IMR-90 (cell line): ENCODE results near the gene DYNC1H1. TPM values are rescaled to one million over a fixed set of nuclear protein-coding genes. Genes with fewer than 3 reads are reported as not detected.

Source experiments
- ATAC-seq: fragments of 200-7000 bp; cut with Tn5 transposase; 2 replicates; pipeline ENCODE4 v1.9.1; 2020; ENCODE audit warnings: low read depth, mild to moderate bottlenecking, moderate library complexity
- BruUV-seq: library from RNA; stranded (reverse); fragments of 400-500 nt; replicated peaks from 2 replicates; lab custom pipeline; 2021; lab: Mats Ljungman, UMichigan
- CTCF ChIA-PET: fragments of 300-600 bp; formaldehyde crosslinking; extraction: SDS; loops from one replicate; lab custom pipeline; 2021; ENCODE audit warnings: antibody characterized with exemption; lab: Yijun Ruan, JAX
- POLR2A ChIA-PET: fragments of 300-600 bp; sonication (Branson Sonifier 250); formaldehyde crosslinking; loops from one replicate; lab custom pipeline; 2022; ENCODE audit warnings: antibody characterized with exemption; ENCODE audit not compliant: unreplicated experiment; lab: Charles Lee
- DNase-seq: peaks from one replicate; pipeline ENCODE4 v3.0.0; 2013
- H2AFZ ChIP-seq: replicated peaks from 2 replicates; pipeline ENCODE3; 2013; ENCODE audit warnings: low read length, mild to moderate bottlenecking; ENCODE audit not compliant: poor library complexity
- H2AK5ac ChIP-seq: 2 replicates; pipeline ENCODE4 v1.6.1; 2013; ENCODE audit warnings: low read depth, low read length, inconsistent platforms
- H2AK9ac ChIP-seq: replicated peaks from 2 replicates; pipeline ENCODE3; 2013; ENCODE audit warnings: mild to moderate bottlenecking, low read depth, low read length, moderate library complexity; ENCODE audit not compliant: poor library complexity
- H2BK120ac ChIP-seq: 2 replicates; pipeline ENCODE4 v1.6.1; 2013; ENCODE audit warnings: low read depth, low read length, inconsistent platforms
- H2BK15ac ChIP-seq: 3 replicates; pipeline ENCODE4 v1.6.1; 2013; ENCODE audit warnings: low read depth, low read length, inconsistent platforms
- H2BK20ac ChIP-seq: 2 replicates; pipeline ENCODE4 v1.6.1; 2013; ENCODE audit warnings: low read depth, mild to moderate bottlenecking, inconsistent platforms, low read length, moderate library complexity
- H2BK5ac ChIP-seq: 2 replicates; pipeline ENCODE4 v1.6.1; 2013; ENCODE audit warnings: mild to moderate bottlenecking, low read depth, low read length, inconsistent platforms; ENCODE audit not compliant: poor library complexity, severe bottlenecking
- H3K14ac ChIP-seq: replicated peaks from 2 replicates; pipeline ENCODE4 v1.6.1; 2013; ENCODE audit warnings: low read depth, low read length, inconsistent platforms
- H3K18ac ChIP-seq: 2 replicates; pipeline ENCODE4 v1.6.1; 2013; ENCODE audit warnings: low read depth, low read length, control low read depth
- H3K23ac ChIP-seq: 2 replicates; pipeline ENCODE4 v1.6.1; 2013; ENCODE audit warnings: low read depth, low read length, inconsistent platforms
- H3K27ac ChIP-seq: 2 replicates; pipeline ENCODE4 v1.5.1; 2013; ENCODE audit warnings: mild to moderate bottlenecking, control low read depth, low read length; ENCODE audit not compliant: insufficient read depth
- H3K27me3 ChIP-seq: 2 replicates; pipeline ENCODE4 v1.6.1; 2013; ENCODE audit warnings: low read length; ENCODE audit not compliant: control insufficient read depth, insufficient read depth
- H3K36me3 ChIP-seq: 2 replicates; pipeline ENCODE4 v1.6.1; 2013; ENCODE audit warnings: low read length, mixed read lengths; ENCODE audit not compliant: control insufficient read depth, insufficient read depth
- H3K4ac ChIP-seq: 2 replicates; pipeline ENCODE4 v1.6.1; 2013; ENCODE audit warnings: low read depth, low read length, inconsistent platforms
- H3K4me1 ChIP-seq: 2 replicates; pipeline ENCODE4 v1.6.1; 2013; ENCODE audit warnings: low read length, mixed read lengths; ENCODE audit not compliant: control insufficient read depth, insufficient read depth
- H3K4me2 ChIP-seq: 2 replicates; pipeline ENCODE4 v1.6.1; 2013; ENCODE audit warnings: low read depth, mild to moderate bottlenecking, control low read depth, low read length, moderate library complexity
- H3K4me3 ChIP-seq: 2 replicates; pipeline ENCODE4 v1.5.1; 2013; ENCODE audit warnings: low read depth, mild to moderate bottlenecking, control low read depth, low read length, moderate library complexity; ENCODE audit not compliant: insufficient read depth
- H3K56ac ChIP-seq: 2 replicates; pipeline ENCODE4 v1.6.1; 2013; ENCODE audit warnings: low read length, inconsistent platforms; ENCODE audit not compliant: insufficient read depth; ENCODE audit errors: extremely low read depth
- H3K79me1 ChIP-seq, 2 experiments: 2 replicates each; pipeline ENCODE4 v1.6.1; 2013; ENCODE audit warnings: low read length in 2 of 2, inconsistent platforms in 1 of 2, low read depth in 1 of 2
- H3K9ac ChIP-seq: 2 replicates; pipeline ENCODE4 v1.6.1; 2013; ENCODE audit warnings: low read depth, low read length, control low read depth
- H3K9me1 ChIP-seq: 2 replicates; pipeline ENCODE4 v1.6.1; 2013; ENCODE audit warnings: low read length, inconsistent platforms; ENCODE audit not compliant: insufficient read depth
- H3K9me3 ChIP-seq: 2 replicates; pipeline ENCODE4 v1.6.1; 2013; ENCODE audit warnings: low read length; ENCODE audit not compliant: control insufficient read depth, insufficient read depth
- H4K20me1 ChIP-seq: 2 replicates; pipeline ENCODE4 v1.6.1; 2013; ENCODE audit warnings: low read length, inconsistent platforms; ENCODE audit not compliant: insufficient read depth
- H4K5ac ChIP-seq: 2 replicates; pipeline ENCODE4 v1.6.1; 2013; ENCODE audit warnings: mild to moderate bottlenecking, low read depth, low read length, control low read depth
- H4K8ac ChIP-seq, 2 experiments: 2 replicates each; pipeline ENCODE4 v1.6.1; 2013; ENCODE audit warnings: low read depth in 2 of 2, low read length in 2 of 2, control low read depth in 1 of 2, inconsistent platforms in 1 of 2
- H4K91ac ChIP-seq: 2 replicates; pipeline ENCODE4 v1.6.1; 2013; ENCODE audit warnings: low read depth, low read length, inconsistent platforms; ENCODE audit not compliant: insufficient read depth
- BHLHE40 ChIP-seq: fragments of 150-350 bp; IDR thresholded peaks from 2 replicates; pipeline ENCODE4 v1.6.1; 2016; ENCODE audit warnings: mild to moderate bottlenecking, low read depth, low read length
- MAZ ChIP-seq: IDR thresholded peaks from 2 replicates; pipeline ENCODE4 v1.6.1; 2012; ENCODE audit warnings: low read depth, mild to moderate bottlenecking, low read length, improper control_type of control experiment, moderate library complexity, borderline replicate concordance
- WGBS, 2 experiments: methylation state at CpG; one replicate each; pipeline versions ENCODE4 v1.1.5 to v1.1.7; 2013; ENCODE audit warnings: missing lambda C conversion rate in 2 of 2; ENCODE audit not compliant: insufficient read length in 1 of 2; ENCODE audit errors: extremely low coverage in 2 of 2; 5-methylcytosine and 5-hydroxymethylcytosine counted together
- dilution Hi-C: fragments of 300-500 bp; cut with HindIII; formaldehyde crosslinking; loops from one replicate; pipeline ENCODE4 v1.14.3; 2018; ENCODE audit warnings: low sequenced_read_pairs; ENCODE audit not compliant: unreplicated experiment
- in situ Hi-C: fragments of 300-500 bp; cut with MboI; formaldehyde crosslinking; loops from 3 replicates; pipeline ENCODE4 v1.14.3; 2019; ENCODE audit warnings: low sequenced_read_pairs, inconsistent platforms, mixed read lengths
- intact Hi-C: fragments of 100-400 bp; cut with micrococcal nuclease; formaldehyde crosslinking; loops from 2 replicates; pipeline ENCODE4 v1.10.0; 2022
- polyA plus RNA-seq, 3 experiments: library from polyadenylated mRNA; depleted of rRNA; stranded (reverse); fragments of >200 nt; gene quantifications; 2 replicates each; pipeline ENCODE4 v1.2.3, GENCODE V29; 2012; ENCODE audit warnings: low replicate concordance in 1 of 3
- total RNA-seq: library from RNA; depleted of rRNA; stranded (reverse); fragments of >200 nt; gene quantifications from 2 replicates; pipeline ENCODE4 v1.2.3, GENCODE V29; 2012

The DYNC1H1 gene
- total and polyA plus RNA-seq, 2 of the 4 experiments (the other 2 are of a cell fraction): 240 to 670 TPM

DNA sequence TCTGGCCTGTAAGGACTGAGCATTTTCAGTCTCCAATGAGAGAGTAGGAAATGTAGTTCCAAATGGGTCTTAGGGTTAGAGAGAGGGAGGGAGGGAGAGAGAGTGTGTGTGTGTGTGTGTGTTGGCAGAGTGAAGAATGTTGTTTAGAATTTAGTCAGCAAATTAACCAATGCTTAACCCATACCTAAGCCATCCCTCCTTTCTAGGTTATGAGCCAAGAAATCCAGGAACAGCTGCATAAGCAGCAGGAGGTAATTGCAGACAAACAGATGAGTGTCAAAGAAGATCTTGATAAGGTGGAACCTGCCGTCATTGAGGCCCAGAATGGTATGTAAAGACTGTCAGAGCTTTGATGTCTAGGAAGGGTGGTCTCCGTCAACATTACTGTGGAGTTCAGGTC lies 65.6 kb downstream of the DYNC1H1 start:
- Histone ChIP-seq H2BK15ac (no peak overlapping the region), H3K4me3 (no peak overlapping the region), H3K56ac (no peak overlapping the region; the same call in 1 of the 2 replicates), H2AFZ (no peak overlapping the region), H3K4ac (peak overlapping the region; percentile 61; the same call in 1 of the 2 replicates), H3K9ac (no peak overlapping the region), H2AK9ac (peak overlapping the region; percentile 2), H2BK5ac (peak overlapping the region; percentile 74), H2BK20ac (no peak overlapping the region), H4K8ac (peak overlapping the region in 1 of 2 experiments; percentile 66; a peak in 2 of 4 replicates), H3K23ac (no peak overlapping the region), H3K14ac (peak overlapping the region; percentile 46; the same call in 1 of the 2 replicates), H3K18ac (no peak overlapping the region; the same call in 1 of the 2 replicates), H3K9me3 (no peaks in the 10 kb centered on the region), H3K4me2 (no peak overlapping the region), H4K5ac (no peak overlapping the region), H3K9me1 (peaks cover 25% of the 10 kb centered on the region), H2BK120ac (peak overlapping the region; percentile 66; the same call in 1 of the 2 replicates), H2AK5ac (peak overlapping the region; percentile 48; the same call in 1 of the 2 replicates), H4K91ac (peak overlapping the region; percentile 74), H3K4me1 (peaks cover 13% of the 10 kb centered on the region), H3K27me3 (no peaks in the 10 kb centered on the region), H3K27ac (no peak overlapping the region; the same call in 1 of the 2 replicates), H3K36me3 (peaks cover 72% of the 10 kb centered on the region), H3K79me1 (peaks cover 33 to 54% of the 10 kb centered on the region in 2 experiments), H4K20me1 (peaks cover 14% of the 10 kb centered on the region; the same call in 1 of the 2 replicates)
- ChIA-PET CTCF (no interaction called here), POLR2A (no interaction called here)
- no TSS peak for BruUV-seq
- intact Hi-C loops (loop anchor here (5.0 kb wide), 1 partner anchor 48 kb away; no protein-coding TSS in a partner anchor), dilution Hi-C loops (no loop called here), in situ Hi-C loops (no loop called here)
- TF ChIP-seq BHLHE40: no peak
- peak; percentile 41; the same call in 1 of the 2 replicates for TF ChIP-seq MAZ
- peak; percentile 90 for DNase-seq
- WGBS, 2 experiments: no CpG with 5 or more reads among the region's 2 CpGs
- peak; percentile 77 for ATAC-seq
